GM23248 (cell line): Measurements from ENCODE around the gene AADAC. TPM values are rescaled to one million over a fixed set of nuclear protein-coding genes. Genes with fewer than 3 reads are reported as not detected.

Experiments
- DNase-seq: peaks from one replicate; pipeline ENCODE4 v3.0.0-alpha.2; 2015
- H2AFZ ChIP-seq: fragments of 200-600 bp; sonication (generic); 2 replicates; pipeline ENCODE4 v1.6.1; 2016; ENCODE audit warnings: antibody characterized with exemption
- H3F3A ChIP-seq: fragments of 200-600 bp; sonication (generic); 2 replicates; pipeline ENCODE4 v1.6.1; 2016; ENCODE audit warnings: mild to moderate bottlenecking, antibody characterized with exemption, mixed run types; ENCODE audit not compliant: insufficient read depth
- H3K27ac ChIP-seq: fragments of 200-600 bp; sonication (generic); 2 replicates; pipeline ENCODE4 v1.5.1; 2016; ENCODE audit warnings: mild to moderate bottlenecking
- H3K27me3 ChIP-seq: fragments of 200-600 bp; sonication (generic); replicated peaks from 2 replicates; pipeline ENCODE4 v1.6.1; 2016; ENCODE audit warnings: mild to moderate bottlenecking; ENCODE audit not compliant: insufficient read depth
- H3K36me3 ChIP-seq: fragments of 200-600 bp; sonication (generic); 2 replicates; pipeline ENCODE4 v1.6.1; 2016; ENCODE audit warnings: low read depth, mild to moderate bottlenecking
- H3K4me1 ChIP-seq: fragments of 200-600 bp; sonication (generic); 2 replicates; pipeline ENCODE4 v1.6.1; 2016; ENCODE audit warnings: mild to moderate bottlenecking; ENCODE audit not compliant: insufficient read depth
- H3K4me2 ChIP-seq: fragments of 200-600 bp; sonication (generic); one replicate; pipeline ENCODE4 v1.6.1; 2016; ENCODE audit warnings: mild to moderate bottlenecking; ENCODE audit not compliant: unreplicated experiment
- H3K4me3 ChIP-seq: fragments of 200-600 bp; sonication (generic); 2 replicates; pipeline ENCODE4 v1.5.1; 2016; ENCODE audit warnings: mild to moderate bottlenecking
- H3K79me2 ChIP-seq: fragments of 200-600 bp; sonication (generic); 2 replicates; pipeline ENCODE4 v1.6.1; 2016; ENCODE audit warnings: mild to moderate bottlenecking; ENCODE audit not compliant: insufficient read depth
- H3K9ac ChIP-seq: fragments of 200-600 bp; sonication (generic); 2 replicates; pipeline ENCODE4 v1.6.1; 2016; ENCODE audit warnings: mild to moderate bottlenecking
- H3K9me2 ChIP-seq: fragments of 200-600 bp; sonication (generic); 2 replicates; pipeline ENCODE4 v1.6.1; 2016; ENCODE audit warnings: mixed run types, mild to moderate bottlenecking, moderate library complexity; ENCODE audit not compliant: insufficient read depth
- H3K9me3 ChIP-seq: fragments of 200-600 bp; sonication (generic); one replicate; pipeline ENCODE4 v1.6.1; 2017; ENCODE audit warnings: low read depth
- H4K20me1 ChIP-seq: fragments of 200-600 bp; sonication (generic); 2 replicates; pipeline ENCODE4 v1.6.0; 2016; ENCODE audit not compliant: insufficient read depth
- EZH2 ChIP-seq: fragments of 200-600 bp; sonication (generic); IDR thresholded peaks from 2 replicates; pipeline ENCODE4 v1.6.1; 2018; ENCODE audit warnings: antibody characterized with exemption, mild to moderate bottlenecking; ENCODE audit not compliant: insufficient read depth, poor library complexity, severe bottlenecking
- EZH2phosphoT487 ChIP-seq: fragments of 200-600 bp; sonication (generic); IDR thresholded peaks from 2 replicates; pipeline ENCODE4 v1.6.1; 2018; ENCODE audit warnings: antibody characterized with exemption, moderate library complexity, mild to moderate bottlenecking, low read depth; ENCODE audit not compliant: insufficient read depth
- WGBS, 2 experiments: methylation state at CpG; one replicate each; pipeline ENCODE4 v1.1.6; 2015 to 2017; ENCODE audit warnings: low lambda C conversion rate in 2 of 2, low coverage in 1 of 2; ENCODE audit errors: missing lambda C conversion rate in 2 of 2; 5-methylcytosine and 5-hydroxymethylcytosine counted together
- in situ Hi-C: fragments of 300-500 bp; cut with MboI; formaldehyde crosslinking; loops from 2 replicates; pipeline ENCODE4 v1.15.0; 2020
- polyA plus RNA-seq: library from polyadenylated mRNA; unstranded; fragments of >200 nt; fragmentation: Nextera tagmentation; extraction: Ambion mirVana; gene quantifications from 2 replicates; pipeline ENCODE4 v1.2.1, GENCODE V29; 2016
- total RNA-seq: library from RNA; depleted of rRNA; stranded (reverse); fragments of >200 nt; shearing (Covaris generic); gene quantifications from 2 replicates; pipeline ENCODE4 v1.2.3, GENCODE V29; 2014

The AADAC gene
- total and polyA plus RNA-seq, 2 experiments from 2014 or later, result not detected

DNA sequence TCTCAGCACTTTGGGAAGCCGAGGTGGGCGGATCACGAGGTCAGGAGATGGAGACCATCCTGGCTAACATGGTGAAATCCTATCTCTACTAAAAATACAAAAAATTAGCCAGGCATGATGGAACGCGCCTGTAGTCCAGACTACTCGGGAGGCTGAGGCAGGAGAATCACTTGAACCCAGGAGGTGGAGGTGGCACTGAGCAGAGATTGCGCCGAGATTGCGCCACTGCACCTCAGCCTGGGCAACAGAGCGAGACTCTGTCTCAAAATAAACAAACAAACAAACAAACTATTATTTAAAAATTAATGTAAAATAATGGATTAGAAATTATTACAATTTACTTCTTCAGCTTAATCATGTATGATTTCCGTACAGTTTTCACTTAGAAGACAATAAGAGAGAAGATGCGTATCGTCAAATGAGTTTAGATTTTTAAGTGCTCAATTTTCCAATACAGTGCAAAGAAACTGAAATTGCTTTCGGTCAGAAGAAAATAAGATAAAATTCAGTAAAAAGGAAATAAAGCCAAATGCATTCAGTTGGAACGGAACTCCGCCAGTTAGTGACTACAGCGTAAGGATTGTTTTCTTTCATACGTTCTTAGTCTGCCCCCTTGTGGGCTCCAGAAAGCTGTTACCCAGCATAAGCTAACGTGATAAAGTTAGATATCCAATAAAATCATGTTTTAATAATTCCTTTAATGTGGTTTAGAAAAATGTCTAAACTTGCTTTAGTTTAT, 24.8 kb downstream of the AADAC start:
- H3K4me3 ChIP-seq, result no peak overlapping the region
- in situ Hi-C loops, result loop anchor here (5.0 to 10.0 kb wide), 2 partner anchors 396 to 544 kb away; no protein-coding TSS in a partner anchor
- no peak overlapping the region for H3K27ac ChIP-seq

DNA sequence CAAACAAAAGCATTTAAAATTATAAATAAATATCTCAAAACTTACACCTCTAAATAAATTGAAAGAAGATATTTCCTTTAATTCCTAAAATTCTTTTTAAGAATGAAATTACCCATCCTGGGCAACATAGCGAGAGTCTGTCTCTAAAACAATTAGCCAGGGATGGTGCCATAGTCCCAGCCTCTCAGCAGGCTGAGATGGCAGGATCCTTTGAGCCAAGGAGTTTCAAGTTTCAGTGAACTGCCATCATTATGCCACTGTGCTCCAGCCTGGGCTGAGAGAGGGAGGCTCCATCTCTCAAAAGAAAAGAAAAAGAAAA, 25.4 kb downstream of the AADAC start:
- no peak overlapping the region for H3K9ac ChIP-seq
- H3K79me2 ChIP-seq, result no peaks in the 10 kb centered on the region
- no peak overlapping the region for H2AFZ ChIP-seq
- DNase-seq, result no peak
- peaks cover 28% of the 10 kb centered on the region for H3K4me1 ChIP-seq
- in situ Hi-C loops, result loop anchor here (5.0 to 10.0 kb wide), 2 partner anchors 397 to 544 kb away; no protein-coding TSS in a partner anchor
- H3K4me2 ChIP-seq, result no peak overlapping the region
- no peaks in the 10 kb centered on the region for H3K9me3 ChIP-seq
- no peaks in the 10 kb centered on the region for H3K9me2 ChIP-seq
- no peak overlapping the region for H3K4me3 ChIP-seq
- TF ChIP-seq EZH2 (no peak), EZH2phosphoT487 (no peak)
- H3K27ac ChIP-seq, result no peak overlapping the region
- WGBS, 2 experiments, result 74 to 88% methylated on average over 1 of the region's 1 CpG
- H4K20me1 ChIP-seq, result no peaks in the 10 kb centered on the region
- peaks cover 16% of the 10 kb centered on the region for H3F3A ChIP-seq
- H3K36me3 ChIP-seq, result no peaks in the 10 kb centered on the region
- H3K27me3 ChIP-seq, result no peaks in the 10 kb centered on the region

More for the DNA sequence above, 24.8 kb downstream of the AADAC start:
- H2AFZ ChIP-seq, result no peak overlapping the region
- peaks cover 28% of the 10 kb centered on the region for H3K4me1 ChIP-seq
- H3K9me2 ChIP-seq, result no peaks in the 10 kb centered on the region
- H3K9ac ChIP-seq, result no peak overlapping the region
- no peaks in the 10 kb centered on the region for H3K79me2 ChIP-seq
- H3K27me3 ChIP-seq, result no peaks in the 10 kb centered on the region
- no peak overlapping the region for H3K4me2 ChIP-seq
- H4K20me1 ChIP-seq, result no peaks in the 10 kb centered on the region
- H3F3A ChIP-seq, result peaks cover 16% of the 10 kb centered on the region
- H3K36me3 ChIP-seq, result no peaks in the 10 kb centered on the region
- TF ChIP-seq EZH2, result no peak
- no peak for TF ChIP-seq EZH2phosphoT487
- 61% methylated on average over 19 of the region's 19 CpGs for WGBS, 2 experiments
- H3K9me3 ChIP-seq, result no peaks in the 10 kb centered on the region
- DNase-seq, result peak; percentile 93

DNA sequence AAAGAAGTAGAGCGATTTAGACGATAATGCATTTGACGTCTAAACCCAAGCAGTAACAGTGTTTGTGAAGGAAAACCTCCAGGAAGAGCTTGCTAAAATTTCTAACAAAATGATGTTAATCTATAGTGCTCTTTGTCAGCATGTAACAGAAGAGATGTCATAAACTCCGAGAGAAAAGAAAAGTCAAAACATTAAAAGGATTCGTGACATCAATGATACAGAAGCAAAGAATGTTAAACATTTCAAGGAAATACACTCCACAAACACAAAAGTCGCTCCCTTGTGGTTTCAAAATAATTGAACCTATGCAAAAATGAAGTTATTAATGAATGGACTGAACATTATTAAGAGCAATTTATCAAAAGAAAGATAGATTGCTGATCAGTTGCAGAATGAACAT, 27.9 kb downstream of the AADAC start:
- H4K20me1 ChIP-seq, result no peaks in the 10 kb centered on the region
- TF ChIP-seq EZH2phosphoT487, result no peak
- no peak for TF ChIP-seq EZH2
- H3K4me2 ChIP-seq, result no peak overlapping the region
- no peaks in the 10 kb centered on the region for H3K27me3 ChIP-seq
- H3K9me2 ChIP-seq, result no peaks in the 10 kb centered on the region
- in situ Hi-C loops, result no loop called here
- DNase-seq, result no peak
- peaks cover 14% of the 10 kb centered on the region for H3K4me1 ChIP-seq
- H3K9me3 ChIP-seq, result no peaks in the 10 kb centered on the region
- H3K9ac ChIP-seq, result no peak overlapping the region
- H3K79me2 ChIP-seq, result no peaks in the 10 kb centered on the region
- no peak overlapping the region for H3K27ac ChIP-seq
- no peaks in the 10 kb centered on the region for H3K36me3 ChIP-seq
- peaks cover 7% of the 10 kb centered on the region for H3F3A ChIP-seq
- no peak overlapping the region for H3K4me3 ChIP-seq
- H2AFZ ChIP-seq, result no peak overlapping the region
- WGBS, 2 experiments, result 78 to 81% methylated on average over 6 of the region's 6 CpGs

DNA sequence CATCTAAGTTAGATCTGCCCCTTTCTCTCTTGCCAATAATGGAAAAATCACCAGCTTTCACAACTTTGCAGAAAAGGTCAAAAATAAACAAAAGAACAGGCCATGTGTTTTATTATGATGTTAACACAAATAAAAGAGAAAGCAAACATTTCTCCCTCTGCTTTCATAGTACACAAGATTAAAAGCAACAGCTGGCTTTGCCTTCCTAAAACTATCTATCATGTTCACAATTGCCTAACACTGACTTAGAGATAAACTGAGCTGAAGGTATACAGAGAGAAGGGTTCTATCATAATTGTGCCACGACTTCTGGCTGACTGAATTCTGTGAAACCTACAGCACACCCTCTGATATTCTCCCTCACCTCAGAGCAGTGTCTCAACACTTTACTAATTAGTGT, 29.4 kb downstream of the AADAC start:
- TF ChIP-seq EZH2, result no peak
- TF ChIP-seq EZH2phosphoT487, result no peak
- no peak overlapping the region for H3K27ac ChIP-seq
- H3K4me1 ChIP-seq, result 0 out of 2 replicates have a peak, but pooled peaks cover 7% of the 10 kb centered on the region
- no peak overlapping the region for H3K4me2 ChIP-seq
- no peaks in the 10 kb centered on the region for H4K20me1 ChIP-seq
- DNase-seq, result no peak
- in situ Hi-C loops, result no loop called here
- no peaks in the 10 kb centered on the region for H3K9me2 ChIP-seq
- WGBS, 2 experiments, result 16% methylated on average over 1 of the region's 1 CpG
- H3K9me3 ChIP-seq, result no peaks in the 10 kb centered on the region
- H2AFZ ChIP-seq, result peak overlapping the region; percentile 21; the same call in 1 of the 2 replicates
- no peak overlapping the region for H3K9ac ChIP-seq
- no peaks in the 10 kb centered on the region for H3K36me3 ChIP-seq
- H3K27me3 ChIP-seq, result no peaks in the 10 kb centered on the region
- no peaks in the 10 kb centered on the region for H3K79me2 ChIP-seq
- H3F3A ChIP-seq, result no peaks in the 10 kb centered on the region
- no peak overlapping the region for H3K4me3 ChIP-seq
